Kidney (tissue), 14 donors: ENCODE data around the gene IQCM. TPM values are rescaled to one million over a fixed set of nuclear protein-coding genes. Genes with fewer than 3 reads are reported as not detected.

Experiments used
- DNase-seq, 5 donors: peaks; one replicate each; pipeline ENCODE4 v3.0.0-alpha.2; 2013 to 2020
- FAIRE-seq: peaks from 2 replicates; lab custom pipeline; 2012; peaks lifted over from hg19 to GRCh38; lab: Jason Lieb, UNC
- H3K27ac ChIP-seq, 2 donors: one replicate each; pipeline ENCODE4 v1.7.0; 2013; ENCODE audit warnings: low read depth in 2 of 2, low read length in 2 of 2, inconsistent platforms in 1 of 2
- H3K27me3 ChIP-seq: one replicate; pipeline ENCODE4 v1.7.1; 2013; ENCODE audit warnings: low read length, inconsistent platforms; ENCODE audit not compliant: control insufficient read depth, insufficient read depth
- H3K36me3 ChIP-seq, 3 donors: one replicate each; pipeline versions ENCODE4 v1.7.0 to v1.7.1; 2013; ENCODE audit warnings: low read length in 3 of 3, control low read depth in 1 of 3, inconsistent platforms in 1 of 3; ENCODE audit not compliant: insufficient read depth in 3 of 3, control insufficient read depth in 2 of 3
- H3K4me1 ChIP-seq, 3 donors: one replicate each; pipeline versions ENCODE4 v1.7.0 to v1.7.1; 2013; ENCODE audit warnings: low read length in 3 of 3, inconsistent platforms in 1 of 3, low read depth in 1 of 3; ENCODE audit not compliant: control insufficient read depth in 2 of 3, insufficient read depth in 2 of 3
- H3K4me3 ChIP-seq, 3 donors: one replicate each; pipeline versions ENCODE4 v1.7.0 to v1.8.1; 2013; ENCODE audit warnings: low read length in 3 of 3, control low read depth in 1 of 3, inconsistent platforms in 1 of 3
- H3K9ac ChIP-seq, 3 donors: one replicate each; pipeline versions ENCODE4 v1.7.0 to v1.7.1; 2013; ENCODE audit warnings: low read length in 3 of 3, control low read depth in 1 of 3, inconsistent platforms in 1 of 3
- H3K9me3 ChIP-seq, 3 donors: one replicate each; pipeline versions ENCODE4 v1.7.0 to v1.7.1; 2013; ENCODE audit warnings: low read length in 3 of 3, control low read depth in 1 of 3, inconsistent platforms in 1 of 3; ENCODE audit not compliant: control insufficient read depth in 2 of 3, insufficient read depth in 1 of 3
- intact Hi-C: fragments of 100-400 bp; cut with DNase I; formaldehyde crosslinking; loops from one replicate; pipeline ENCODE4 v1.11.1; 2022
- polyA plus RNA-seq: library from polyadenylated mRNA; stranded (reverse); fragments of 350-450 nt; fragmentation: Illumina TruSeq; extraction: RNeasy Lipid Tissue Mini Kit (QIAGEN cat#74804); gene quantifications from one replicate; pipeline ENCODE4 v1.2.3, GENCODE V29; 2014; ENCODE audit warnings: low read depth, low replicate concordance; ENCODE audit not compliant: insufficient read depth
- total RNA-seq: library from RNA; stranded (reverse); fragmentation: NEBNext Ultra II Directional; extraction: Animal tissue kit (Norgen Biotek cat#: 25700); gene quantifications from one replicate; pipeline ENCODE4 v1.2.1, GENCODE V29; 2021
- TF ChIP-seq, protein P1 (sequence below): IDR thresholded peaks from 3 replicates; pipeline ENCODE4 v1.5.1; 2012; ENCODE audit warnings: mild to moderate bottlenecking, moderate library complexity, borderline replicate concordance; ENCODE audit not compliant: insufficient read depth; ENCODE audit errors: extremely low read depth
- donor health status: control.
- donor health status: control.
- donor health status: control.
- donor health status: control.
- donor health status: control.
- donor health status: DM: yes; HTN: yes; CAD: no.
- donor health status: Normal renal cell carcinoma (clear cell type).

Gene IQCM
- total and polyA plus RNA-seq, 2 donors from 2014 or later, result not detected

DNA sequence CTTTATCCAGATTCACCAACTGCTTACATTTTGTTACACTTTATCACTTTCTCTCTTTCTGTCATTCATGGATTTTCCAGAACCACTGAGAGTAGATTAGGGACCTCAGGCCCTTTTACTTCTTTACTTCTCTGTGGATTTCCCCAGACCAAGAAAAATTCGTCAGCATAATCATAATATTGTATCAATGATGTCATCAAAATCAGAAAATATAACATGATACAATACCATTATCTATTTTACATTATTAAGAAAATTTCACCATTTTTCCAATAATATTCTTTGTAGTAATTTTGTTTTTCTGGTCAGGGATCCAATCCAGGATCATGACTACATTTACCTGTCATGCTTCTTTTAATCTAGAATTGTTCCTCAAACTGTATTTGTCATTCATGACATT is 494.2 kb downstream of the IQCM start:
- Histone ChIP-seq H3K27me3 (no peaks in the 10 kb centered on the region), H3K4me1 (no peaks in the 10 kb centered on the region), H3K27ac (no peak overlapping the region), H3K9ac (no peak overlapping the region), H3K36me3 (no peaks in the 10 kb centered on the region), H3K4me3 (no peak overlapping the region), H3K9me3 (no peaks in the 10 kb centered on the region)
- FAIRE-seq, result no peak
- TF ChIP-seq, protein P1, sequence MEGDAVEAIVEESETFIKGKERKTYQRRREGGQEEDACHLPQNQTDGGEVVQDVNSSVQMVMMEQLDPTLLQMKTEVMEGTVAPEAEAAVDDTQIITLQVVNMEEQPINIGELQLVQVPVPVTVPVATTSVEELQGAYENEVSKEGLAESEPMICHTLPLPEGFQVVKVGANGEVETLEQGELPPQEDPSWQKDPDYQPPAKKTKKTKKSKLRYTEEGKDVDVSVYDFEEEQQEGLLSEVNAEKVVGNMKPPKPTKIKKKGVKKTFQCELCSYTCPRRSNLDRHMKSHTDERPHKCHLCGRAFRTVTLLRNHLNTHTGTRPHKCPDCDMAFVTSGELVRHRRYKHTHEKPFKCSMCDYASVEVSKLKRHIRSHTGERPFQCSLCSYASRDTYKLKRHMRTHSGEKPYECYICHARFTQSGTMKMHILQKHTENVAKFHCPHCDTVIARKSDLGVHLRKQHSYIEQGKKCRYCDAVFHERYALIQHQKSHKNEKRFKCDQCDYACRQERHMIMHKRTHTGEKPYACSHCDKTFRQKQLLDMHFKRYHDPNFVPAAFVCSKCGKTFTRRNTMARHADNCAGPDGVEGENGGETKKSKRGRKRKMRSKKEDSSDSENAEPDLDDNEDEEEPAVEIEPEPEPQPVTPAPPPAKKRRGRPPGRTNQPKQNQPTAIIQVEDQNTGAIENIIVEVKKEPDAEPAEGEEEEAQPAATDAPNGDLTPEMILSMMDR, result no peak
- no peak for DNase-seq
- intact Hi-C loops, result no loop called here

DNA sequence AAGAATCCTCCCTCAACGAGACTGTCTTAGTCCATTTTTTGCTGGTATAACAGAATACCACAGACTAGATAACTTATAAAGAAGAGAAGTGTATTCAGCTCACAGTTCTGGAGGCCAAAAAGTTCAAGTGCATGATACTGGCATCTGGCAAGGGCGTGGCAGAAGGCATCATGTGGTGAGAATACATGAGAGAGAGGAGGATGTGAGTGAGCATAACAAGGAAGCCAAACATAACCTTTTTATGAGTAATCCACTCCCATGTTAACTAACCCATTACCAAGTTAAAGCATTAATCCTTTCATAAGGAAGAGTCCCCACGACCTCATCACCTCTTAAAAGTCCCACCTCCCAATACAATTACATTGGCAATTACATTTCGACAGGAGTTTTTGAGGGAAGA is 504.6 kb downstream of the IQCM start:
- Histone ChIP-seq H3K9ac (no peak overlapping the region), H3K36me3 (no peaks in the 10 kb centered on the region), H3K9me3 (no peaks in the 10 kb centered on the region), H3K4me3 (no peak overlapping the region), H3K4me1 (no peaks in the 10 kb centered on the region), H3K27me3 (no peaks in the 10 kb centered on the region), H3K27ac (no peak overlapping the region)
- intact Hi-C loops, result no loop called here
- FAIRE-seq (no peak), DNase-seq (no peak)
- TF ChIP-seq, protein P1, result no peak

GRCh38 chr4:149306537-149306936 is 509.1 kb downstream of the IQCM start:
- Histone ChIP-seq H3K27me3 (no peaks in the 10 kb centered on the region), H3K9ac (no peak overlapping the region), H3K4me3 (no peak overlapping the region), H3K27ac (no peak overlapping the region), H3K4me1 (no peaks in the 10 kb centered on the region), H3K36me3 (no peaks in the 10 kb centered on the region), H3K9me3 (no peaks in the 10 kb centered on the region)
- no peak for DNase-seq
- intact Hi-C loops, result no loop called here
- TF ChIP-seq, protein P1, result no peak
- FAIRE-seq, result no peak
